Measurements from ENCODE around the gene PALM. TPM values are rescaled to one million over a fixed set of nuclear protein-coding genes. Genes with fewer than 3 reads are reported as not detected.
A peak's percentile ranks its signal among the peaks of the same experiment; 100 is the strongest.

The PALM gene
- total and polyA plus RNA-seq, 10 of the 15 experiments (the other 5 are each of a cell fraction or from before 2014, with no cell fraction given): 0.09 to 0.95 (median 0.23) TPM; not detected in 2

GRCh38 chr19:679418-680286 is 29.1 kb upstream of the PALM start:
- no peak for DNase-seq (ENCODE audit: low read depth, low spot score)
- ChIA-PET RAD21 (ENCODE audit: unreplicated experiment) (interaction anchor here (1.5 to 2.0 kb wide), 2 partner anchors 16 to 105 kb away, joined by 4 to 8 read pairs; partner anchors contain the start of gene RNF126), POLR2A (interaction anchor here (0.5 to 1.9 kb wide), 7 partner anchors 10 to 1405 kb away, joined by 3 to 7 read pairs (median 4); no protein-coding TSS in a partner anchor), SMC1A (ENCODE audit: uncharacterized antibody, unreplicated experiment) (interaction anchor here (1.2 to 1.4 kb wide), 2 partner anchors 43 to 49 kb away, joined by 3 read pairs; no protein-coding TSS in a partner anchor), CTCF (interaction anchor here (0.6 to 1.3 kb wide), 5 partner anchors 11 to 57 kb away, joined by 3 to 4 read pairs (median 3); no protein-coding TSS in a partner anchor)
- peak overlapping the region; percentile 78 for H3K4me3 ChIP-seq
- H3K4me1 ChIP-seq (ENCODE audit: control insufficient read depth, insufficient read depth, low read length): peaks cover 15% of the 10 kb centered on the region
- no peaks in the 10 kb centered on the region for H3K9me3 ChIP-seq (replicated peaks; ENCODE audit: control insufficient read depth, insufficient read depth, low read length)
- in situ Hi-C loops (cut with MboI): no loop called here
- peak overlapping the region; percentile 55 for H3K27ac ChIP-seq (ENCODE audit: control insufficient read depth, insufficient read depth)
- peak overlapping the region; percentile 89 for H3K4me2 ChIP-seq (ENCODE audit: control insufficient read depth, insufficient read depth)
- intact Hi-C loops (cut with micrococcal nuclease; ENCODE audit: unreplicated experiment): loop anchor here (2.0 kb wide), 2 partner anchors 17 to 23 kb away; partner anchors contain the start of gene RNF126
- H3K27me3 ChIP-seq (replicated peaks in 1 of 2; ENCODE audit: control insufficient read depth in 2 of 2, insufficient read depth in 2 of 2, low read length in 1 of 2): no peaks in the 10 kb centered on the region
- no peaks in the 10 kb centered on the region; the same call in 1 of the 2 replicates for H4K20me1 ChIP-seq (ENCODE audit: control insufficient read depth, insufficient read depth)
- H2AFZ ChIP-seq (ENCODE audit: control insufficient read depth, low read depth, low read length): peak overlapping the region; percentile 85
- WGBS (ENCODE audit: insufficient coverage, insufficient replicate concordance, low lambda C conversion rate, missing lambda C conversion rate): 8% methylated on average over 42 of the region's 69 CpGs
- peak overlapping the region; percentile 65; the same call in 1 of the 2 replicates for H3K9ac ChIP-seq (ENCODE audit: control insufficient read depth, insufficient read depth, low read length)
- H3K36me3 ChIP-seq (ENCODE audit: control insufficient read depth in 2 of 2, insufficient read depth in 2 of 2, low read length in 1 of 2): no peaks in the 10 kb centered on the region
- BruUV-seq (replicated peaks): no TSS peak
- no peaks in the 10 kb centered on the region for H3K79me2 ChIP-seq (ENCODE audit: control insufficient read depth, insufficient read depth, low read length)
- no peak for FAIRE-seq
- ATAC-seq: peak; percentile 17
- TF ChIP-seq ZNF207 (IDR thresholded peaks at IDR 0.05; ENCODE audit: borderline replicate concordance) (peak; percentile 86), ESRRA (IDR thresholded peaks at IDR 0.05; ENCODE audit: low read length) (no peak), POLR2AphosphoS5 (IDR thresholded peaks at IDR 0.05; ENCODE audit: low read length) (no peak), KLF5 (IDR thresholded peaks at IDR 0.05; ENCODE audit: partially characterized antibody) (peak; percentile 54), SUPT20H (IDR thresholded peaks at IDR 0.05; ENCODE audit: borderline replicate concordance, control insufficient read depth, low read depth, low read length) (no peak), NKRF (conservative IDR thresholded peaks at IDR 0.05) (peak; percentile 90; the same call in 1 of the 2 replicates), BCLAF1 (IDR thresholded peaks at IDR 0.05) (0 out of 2 replicates have a peak, but pooled peaks have one; percentile 55), GATAD2B (conservative IDR thresholded peaks at IDR 0.05; ENCODE audit: low read depth) (peak; percentile 94; the same call in 1 of the 2 replicates), STAT1 (conservative IDR thresholded peaks at IDR 0.05) (0 out of 2 replicates have a peak, but pooled peaks have one; percentile 84), NR2F1 (conservative IDR thresholded peaks at IDR 0.05) (peak; percentile 70), RB1 (IDR thresholded peaks at IDR 0.05; ENCODE audit: borderline replicate concordance) (peak; percentile 90; the same call in 1 of the 2 replicates), NFIC (IDR thresholded peaks at IDR 0.05; ENCODE audit: low read depth, low read length) (no peak), SMARCA5 (IDR thresholded peaks at IDR 0.05) (0 out of 2 replicates have a peak, but pooled peaks have one; percentile 99), ZNF622 (IDR thresholded peaks at IDR 0.05) (no peak), MYB (IDR thresholded peaks at IDR 0.05; ENCODE audit: borderline replicate concordance, low read depth, low read length) (no peak), ATF7 (IDR thresholded peaks at IDR 0.05; ENCODE audit: low read depth) (no peak), CHD1 (IDR thresholded peaks at IDR 0.05; ENCODE audit: low read depth, low read length) (0 out of 2 replicates have a peak, but pooled peaks have one; percentile 25), NRF1 (conservative IDR thresholded peaks at IDR 0.05; ENCODE audit: low read depth, low read length) (peak; percentile 24; the same call in 1 of the 2 replicates)
